Cortex of kidney (tissue), 1 donor: ENCODE data around the gene CXCL9.
"Not testable (repeated sequence)": the region's sequence is repeated elsewhere in the genome, so short reads cannot be mapped to it uniquely, and the experiment has no call there.

ENCODE experiments used
- DNase-seq: peaks from one replicate; lab custom pipeline; 2025; lab: John Stamatoyannopoulos, UW

CXCL9 gene

DNA sequence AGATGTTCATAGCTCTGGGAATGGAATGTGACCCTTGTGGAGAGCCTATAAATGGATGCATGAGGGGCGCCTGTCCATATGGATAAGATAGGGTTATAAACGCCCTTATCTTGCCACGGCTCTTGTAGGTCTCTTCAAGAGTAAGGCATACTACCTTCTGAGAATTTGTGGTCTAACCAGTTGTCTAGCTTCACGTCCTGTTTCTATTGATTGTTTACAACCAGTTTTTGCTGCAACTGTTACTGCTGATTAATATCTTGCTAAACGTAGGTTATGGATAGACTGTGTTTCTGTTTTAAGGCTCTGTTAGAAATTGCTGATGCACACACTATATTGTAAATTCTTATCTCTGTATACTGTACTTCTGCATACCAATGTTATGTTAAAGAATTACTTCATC is 52.5 kb downstream of the CXCL9 start:
- not testable (repeated sequence) for DNase-seq

DNA sequence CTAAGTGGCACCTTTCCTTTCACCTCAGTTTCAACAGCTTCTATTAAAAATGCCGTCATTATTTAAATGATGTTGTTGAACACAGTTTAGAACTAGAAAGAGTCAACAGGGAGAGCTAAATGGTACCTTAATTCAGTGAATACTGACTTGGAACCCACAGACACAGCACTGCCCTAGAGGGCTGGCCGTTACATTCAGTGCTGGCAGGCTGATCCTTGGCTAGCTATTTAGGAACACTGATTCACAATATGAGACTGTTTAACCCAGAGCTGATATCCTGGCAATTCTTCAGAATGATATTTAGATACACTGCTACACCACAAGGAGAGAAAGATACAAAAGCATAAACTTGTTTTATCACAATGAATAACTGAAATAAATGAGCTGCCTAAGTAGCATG is 53.8 kb downstream of the CXCL9 start:
- no peak for DNase-seq
